RWPE1 (cell line): ENCODE data around the gene SHROOM1.
A peak's percentile ranks its signal among the peaks of the same experiment; 100 is the strongest.

ENCODE experiments used
- CTCF ChIA-PET: fragments of 350-600 bp; sonication (Branson Sonifier 250); formaldehyde crosslinking; extraction: SDS; loops from one replicate; lab custom pipeline; 2021; lab: Yijun Ruan, JAX
- POLR2A ChIA-PET: fragments of 400-600 bp; formaldehyde crosslinking; extraction: SDS; loops from one replicate; lab custom pipeline; 2020; ENCODE audit warnings: antibody characterized with exemption; ENCODE audit not compliant: low non-redundant PET; lab: Yijun Ruan, JAX
- DNase-seq: peaks from one replicate; pipeline ENCODE4 v3.0.0; 2012; ENCODE audit warnings: low spot score
- H3K27ac ChIP-seq: fragments of 450-650 bp; 2 replicates; pipeline ENCODE4 v1.5.1; 2017
- CTCF ChIP-seq: fragments of 450-650 bp; conservative IDR thresholded peaks from 2 replicates; pipeline ENCODE4 v1.5.1; 2017; ENCODE audit warnings: low read depth, mild to moderate bottlenecking

SHROOM1 gene

GRCh38 chr5:132821350-132821749, 9.1 kb downstream of the SHROOM1 start:
- CTCF ChIA-PET, result interaction anchor here (1.0 to 2.2 kb wide), 7 partner anchors 7 to 435 kb away, joined by 3 to 16 read pairs (median 6); no protein-coding TSS in a partner anchor
- DNase-seq, result no peak
- H3K27ac ChIP-seq, result no peak overlapping the region
- POLR2A ChIA-PET, result interaction anchor here (1.1 kb wide), 1 partner anchor 68 kb away, joined by 3 read pairs; no protein-coding TSS in a partner anchor
- no peak for TF ChIP-seq CTCF

- peak; percentile 93 for TF ChIP-seq CTCF
- POLR2A ChIA-PET, result interaction anchor here (0.6 to 1.2 kb wide), 5 partner anchors 34 to 550 kb away, joined by 3 to 9 read pairs (median 6); no protein-coding TSS in a partner anchor
- H3K27ac ChIP-seq, result no peak overlapping the region
- CTCF ChIA-PET, result interaction anchor here (0.5 to 2.4 kb wide), 39 partner anchors 9 to 641 kb away, joined by 3 to 21 read pairs (median 4); partner anchors contain the start of genes CCNI2, KIF3A and SHROOM1
- peak; percentile 88 for DNase-seq
Observed at GRCh38 chr5:132820162-132820754, 10.2 kb downstream of the SHROOM1 start.

GRCh38 chr5:132819468-132819867, 11.0 kb downstream of the SHROOM1 start:
- DNase-seq, result no peak
- POLR2A ChIA-PET, result interaction anchor here (0.6 to 1.2 kb wide), 2 partner anchors 43 to 46 kb away, joined by 3 to 6 read pairs; partner anchors contain the start of gene SEPTIN8
- no peak for TF ChIP-seq CTCF
- H3K27ac ChIP-seq, result no peak overlapping the region
- CTCF ChIA-PET, result interaction anchor here (0.5 to 2.4 kb wide), 30 partner anchors 9 to 640 kb away, joined by 3 to 21 read pairs (median 4); partner anchors contain the start of genes CCNI2, KIF3A and SHROOM1

- ChIA-PET POLR2A (interaction anchor here (1.2 kb wide), 1 partner anchor 79 kb away, joined by 3 read pairs; the partner anchor contains the start of gene KIF3A), CTCF (interaction anchor here (0.9 to 1.0 kb wide), 2 partner anchors 65 to 291 kb away, joined by 3 to 4 read pairs; no protein-coding TSS in a partner anchor)
Observed at GRCh38 chr5:132817011-132817410, 13.4 kb downstream of the SHROOM1 start.

GRCh38 chr5:132816554-132816953, 13.9 kb downstream of the SHROOM1 start:
- POLR2A ChIA-PET, result no interaction called here
- no peak overlapping the region for H3K27ac ChIP-seq
- CTCF ChIA-PET, result interaction anchor here (1.5 kb wide), 1 partner anchor 13 kb away, joined by 3 read pairs; no protein-coding TSS in a partner anchor
- DNase-seq, result no peak
- TF ChIP-seq CTCF, result no peak

More at GRCh38 chr5:132817011-132817410, 13.4 kb downstream of the SHROOM1 start:
- DNase-seq, result no peak
- H3K27ac ChIP-seq, result no peak overlapping the region
- no peak for TF ChIP-seq CTCF

GRCh38 chr5:132816083-132816482, 14.4 kb downstream of the SHROOM1 start:
- no peak for TF ChIP-seq CTCF
- CTCF ChIA-PET, result interaction anchor here (0.7 to 1.5 kb wide), 2 partner anchors 14 to 289 kb away, joined by 3 read pairs; no protein-coding TSS in a partner anchor

More at GRCh38 chr5:132816083-132816482, 14.4 kb downstream of the SHROOM1 start:
- POLR2A ChIA-PET, result no interaction called here
- DNase-seq, result no peak
- no peak overlapping the region for H3K27ac ChIP-seq
